Frontal cortex (tissue), 4 donors: Measurements from ENCODE around the gene KCNQ1. TPM values are rescaled to one million over a fixed set of nuclear protein-coding genes. Genes with fewer than 3 reads are reported as not detected.

ENCODE experiments used
- DNase-seq, 2 donors: peaks; one replicate each; pipeline ENCODE4 v3.0.0; 2012; ENCODE audit warnings: low spot score in 2 of 2
- FAIRE-seq: peaks from 2 replicates; lab custom pipeline; 2012; peaks lifted over from hg19 to GRCh38; lab: Jason Lieb, UNC
- total RNA-seq: library from RNA; depleted of rRNA; stranded (reverse); fragments of >200 nt; gene quantifications from one replicate; pipeline ENCODE4 v1.2.3, GENCODE V29; 2014
- donor health status: control.
- donor health status: control.
- donor health status: control.

The KCNQ1 gene
- total RNA-seq, 1 donor from 2014 or later: under 0.01 TPM

DNA sequence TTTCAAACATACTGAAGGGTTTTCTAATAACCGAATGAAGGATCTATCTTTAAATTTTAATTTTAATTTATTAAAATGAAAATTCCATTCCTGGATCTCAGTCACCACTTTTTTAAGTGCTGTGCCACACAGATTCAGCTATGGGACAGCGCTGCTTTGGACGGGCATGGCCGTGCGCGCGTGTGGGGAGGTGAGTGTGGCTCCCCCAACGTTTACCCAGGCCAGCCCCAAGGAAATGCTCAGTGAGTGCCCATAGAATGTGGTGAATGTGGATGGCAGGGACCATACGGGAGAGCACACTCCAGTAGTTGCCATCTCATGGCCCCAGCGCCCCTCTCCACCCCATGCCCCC is 343.0 kb downstream of the KCNQ1 start:
- FAIRE-seq: no peak
- DNase-seq: no peak

DNA sequence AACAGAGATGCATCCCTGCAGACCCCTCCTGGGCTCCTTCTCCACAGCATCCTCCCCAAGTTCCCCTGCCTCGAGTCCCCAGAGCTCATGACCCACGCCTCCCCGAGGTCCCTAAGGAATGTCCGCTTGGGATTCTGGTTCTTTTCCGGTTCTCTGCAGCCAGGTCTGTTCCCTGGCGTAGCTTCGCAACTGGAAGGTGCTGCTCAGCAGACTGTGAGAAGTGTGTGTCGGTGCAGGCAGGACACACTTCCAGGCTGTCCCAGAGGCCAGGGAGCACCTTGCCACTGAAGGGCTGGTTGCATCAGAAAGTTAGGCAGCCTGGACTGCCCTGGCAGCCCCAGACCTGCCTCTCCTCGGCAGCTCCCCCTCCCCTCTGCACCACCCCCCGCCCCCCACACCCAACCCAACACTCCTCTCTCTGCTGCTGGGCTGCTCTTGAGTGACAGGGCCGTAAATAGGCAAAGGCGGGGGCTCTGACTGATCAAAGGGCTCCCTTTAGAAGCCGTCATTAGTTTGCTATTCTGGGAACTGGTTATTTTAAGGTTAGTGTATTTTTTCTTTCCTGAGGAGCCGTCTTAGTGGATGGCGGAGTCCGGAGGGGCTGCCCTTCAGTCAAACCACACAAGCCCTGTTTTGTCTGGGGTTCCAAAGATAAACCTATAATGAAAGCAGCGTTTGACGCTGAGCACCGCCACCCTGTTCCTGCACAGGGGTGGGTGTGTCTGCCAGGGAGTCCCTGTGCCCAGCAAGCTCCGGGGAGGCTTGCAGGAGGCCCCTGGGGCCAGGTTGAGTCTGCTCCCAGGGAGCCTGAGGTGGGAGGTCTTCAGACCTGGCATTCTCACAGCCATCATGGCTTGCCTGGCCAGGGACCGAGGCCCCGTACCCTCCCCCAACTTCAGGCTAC is 343.6 kb downstream of the KCNQ1 start:
- FAIRE-seq (no peak), DNase-seq (no peak)

DNA sequence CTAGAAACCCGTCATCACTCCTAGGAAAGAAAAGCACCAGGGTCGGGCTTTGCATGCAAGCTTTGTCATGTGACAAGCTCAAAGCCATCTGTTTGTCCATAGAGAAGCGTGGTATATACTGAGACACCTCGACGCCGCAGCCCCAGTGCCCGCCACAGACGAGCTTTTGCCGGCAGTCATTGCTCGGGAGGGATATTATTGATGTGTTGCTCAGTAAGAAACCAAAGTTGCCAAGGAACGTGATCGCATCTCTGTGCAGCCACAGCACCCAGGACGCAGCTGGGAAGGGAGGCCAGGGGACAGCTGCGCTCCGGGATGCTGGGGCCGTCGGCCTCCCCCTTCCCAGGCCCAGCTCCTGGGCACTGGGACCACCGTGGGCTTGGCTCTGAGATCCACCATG is 344.5 kb downstream of the KCNQ1 start:
- FAIRE-seq (no peak), DNase-seq (no peak)

DNA sequence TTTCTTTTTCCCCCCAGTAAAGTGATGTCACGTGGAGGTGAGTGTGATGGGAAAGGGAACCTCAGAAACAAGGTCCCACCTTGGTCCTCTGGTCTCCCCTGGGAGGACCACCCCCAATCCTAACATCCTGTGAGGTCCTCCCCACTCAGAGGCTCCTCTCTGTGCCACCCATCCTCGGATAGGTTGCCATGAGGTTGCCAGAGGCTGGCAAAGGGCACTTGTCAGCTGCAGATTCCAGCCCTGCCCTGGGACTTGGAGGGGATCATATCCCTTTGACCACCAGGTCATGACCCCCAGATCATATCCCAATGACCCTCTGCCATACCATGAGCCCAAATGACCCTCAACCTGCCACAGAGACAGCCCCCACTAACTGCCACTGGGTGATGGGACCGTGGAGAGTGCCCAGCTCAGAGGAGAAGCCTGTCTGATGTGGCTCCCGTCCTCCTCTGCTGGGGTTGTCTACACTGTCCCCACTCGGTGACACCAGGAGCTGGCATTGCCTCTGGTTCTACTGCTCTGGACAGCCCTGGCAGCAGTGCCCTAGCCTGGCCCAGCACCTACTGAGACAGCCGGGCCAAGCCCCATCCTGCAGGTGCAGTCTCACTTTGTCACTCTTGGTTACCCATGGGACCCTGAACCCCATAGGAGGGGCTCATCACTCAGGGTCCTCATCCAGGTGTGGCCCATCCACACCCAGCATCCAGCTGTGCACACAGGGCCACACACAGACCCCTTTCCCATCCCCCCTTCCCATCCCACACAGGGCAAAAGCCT is 345.2 kb downstream of the KCNQ1 start:
- FAIRE-seq: no peak

DNA sequence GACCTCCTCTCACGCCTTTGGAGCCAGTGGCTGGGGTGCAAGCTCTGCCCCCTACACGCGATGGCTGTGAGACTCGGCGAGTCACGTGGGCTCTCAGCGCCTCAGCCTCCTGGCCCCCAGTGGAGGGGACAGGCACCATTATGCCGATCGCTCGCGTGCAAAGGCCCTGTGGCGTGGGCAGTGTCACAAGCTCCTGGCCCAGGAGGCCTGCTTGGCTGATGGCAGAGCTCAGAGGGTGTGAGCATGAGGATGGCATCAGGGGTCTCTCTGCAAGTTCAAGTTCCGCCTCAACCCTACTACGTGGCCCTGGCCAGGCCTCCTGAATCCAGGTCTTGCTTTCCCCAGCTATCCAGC is 345.7 kb downstream of the KCNQ1 start:
- FAIRE-seq (no peak), DNase-seq (no peak)

More for the DNA sequence above, 345.2 kb downstream of the KCNQ1 start:
- DNase-seq: no peak

DNA sequence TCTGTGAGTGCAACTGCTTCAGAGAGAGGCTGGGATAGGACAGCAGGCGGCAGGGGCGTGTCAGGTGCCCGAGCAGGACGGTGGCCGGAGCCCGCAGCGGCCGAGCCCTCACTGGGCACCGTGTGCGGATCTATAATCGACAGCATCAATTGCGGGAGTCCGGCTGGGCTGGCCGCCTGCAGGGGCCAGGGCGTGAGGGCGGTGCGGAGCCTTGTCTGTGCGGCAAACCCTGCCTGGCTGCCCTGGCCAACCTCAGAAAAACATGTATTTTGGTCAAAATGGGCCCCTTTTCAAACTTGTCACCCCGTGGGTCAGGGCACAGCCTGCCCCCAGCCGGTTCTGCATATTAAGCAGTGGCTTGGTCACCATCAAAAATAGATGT is 346.3 kb downstream of the KCNQ1 start:
- no peak for FAIRE-seq
- DNase-seq: no peak

DNA sequence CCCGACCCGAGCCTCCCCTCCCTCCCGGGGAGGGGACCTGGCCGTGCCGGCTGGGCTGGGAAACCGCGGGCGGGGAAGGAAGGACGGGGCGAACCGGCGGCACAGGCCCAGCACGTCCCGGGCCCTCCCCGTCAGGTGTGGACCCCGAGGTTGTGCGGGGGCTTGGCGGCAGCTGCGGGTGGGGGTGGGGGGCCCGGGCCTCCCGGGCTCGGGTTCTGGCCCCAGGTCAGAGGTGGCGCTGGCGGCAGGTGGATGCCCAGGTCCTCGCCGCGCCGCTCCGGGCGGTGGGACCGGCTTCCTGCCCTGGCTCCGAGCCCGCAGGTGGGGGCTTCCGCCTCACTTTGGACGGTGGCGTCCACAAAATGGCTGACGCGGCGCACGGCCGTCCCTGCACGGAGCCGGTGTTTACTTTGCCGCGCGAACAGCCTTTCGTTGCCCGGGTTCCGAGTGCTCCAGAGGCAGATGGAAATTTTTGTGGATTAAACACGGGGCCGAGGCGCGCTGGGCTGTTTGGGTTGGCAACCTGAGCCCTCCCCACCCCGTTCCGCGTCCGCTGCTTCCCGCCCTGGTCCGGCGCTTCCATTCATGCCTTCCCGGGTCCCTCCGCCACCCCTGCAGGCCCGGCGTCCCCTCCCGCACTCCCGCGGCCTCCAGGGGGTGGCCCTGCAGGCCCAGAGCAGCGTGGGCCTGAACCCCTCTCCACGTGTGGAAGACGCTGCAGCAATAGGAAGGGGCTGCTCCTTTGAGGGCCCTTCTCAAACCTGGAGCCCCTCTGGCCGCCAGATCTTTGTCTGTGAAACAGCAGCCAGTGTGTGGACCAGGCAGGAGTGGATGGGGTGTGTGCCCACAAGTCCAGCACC is 346.9 kb downstream of the KCNQ1 start:
- FAIRE-seq (no peak), DNase-seq (no peak)

DNA sequence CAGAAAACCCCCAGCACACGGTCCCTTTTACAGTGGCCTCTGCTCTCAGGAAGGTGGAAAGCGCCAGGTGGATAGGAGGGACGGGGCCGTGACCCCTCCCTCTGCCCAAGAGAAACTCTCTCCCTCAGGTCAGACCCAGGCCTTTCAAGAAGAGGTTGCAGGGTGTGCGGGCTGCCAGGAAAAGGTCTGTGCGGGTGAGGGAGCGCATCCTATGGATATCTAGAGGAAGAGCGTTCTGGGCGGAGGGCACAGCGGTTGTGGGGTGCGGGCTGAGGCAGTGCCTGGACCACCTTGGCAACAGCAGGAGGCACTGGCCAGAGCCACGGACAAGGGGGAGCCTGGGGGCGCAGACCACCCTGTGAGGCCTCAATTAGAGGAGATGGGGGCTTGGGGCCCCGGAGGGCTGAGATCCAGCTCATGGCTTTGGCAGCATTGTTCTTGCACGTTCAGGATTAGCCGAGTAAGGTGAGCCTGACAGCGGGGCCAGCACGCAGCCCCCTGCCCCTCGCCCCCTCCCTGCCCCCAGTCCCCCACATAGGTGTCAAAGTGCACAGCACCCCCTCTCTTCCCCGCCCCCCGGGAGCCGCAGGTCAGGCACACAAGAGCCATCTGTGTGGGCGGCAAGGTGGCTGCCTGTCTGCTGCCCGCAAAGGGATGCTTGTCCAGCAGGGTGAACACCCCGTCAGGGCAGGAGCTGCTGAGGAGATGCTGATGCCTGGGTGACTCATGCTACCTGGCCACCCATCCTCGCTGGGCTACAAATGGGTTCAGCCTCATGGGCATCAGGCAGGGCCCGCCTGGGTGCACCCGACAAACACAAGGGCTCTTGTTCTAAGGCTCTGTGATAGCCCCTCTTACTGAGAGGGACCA is 347.8 kb downstream of the KCNQ1 start:
- DNase-seq (no peak), FAIRE-seq (no peak)

DNA sequence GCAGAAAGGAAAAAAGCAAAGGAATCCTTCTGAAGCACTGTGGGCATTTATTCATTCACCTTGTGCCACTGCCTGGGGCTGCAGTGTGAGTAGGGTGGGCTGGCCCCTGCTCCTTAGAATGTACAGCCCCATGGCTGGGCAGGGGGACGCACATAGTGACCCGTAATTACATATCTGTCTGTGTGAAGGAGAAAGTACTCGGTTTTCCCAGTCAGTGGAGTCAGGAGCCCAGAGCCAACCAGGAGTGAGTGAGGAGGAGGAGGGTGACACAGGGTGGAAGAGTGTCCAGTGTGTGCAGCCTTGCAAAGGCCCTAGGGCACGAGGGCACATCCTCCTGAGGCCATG is 348.9 kb downstream of the KCNQ1 start:
- DNase-seq (no peak), FAIRE-seq (no peak)

DNA sequence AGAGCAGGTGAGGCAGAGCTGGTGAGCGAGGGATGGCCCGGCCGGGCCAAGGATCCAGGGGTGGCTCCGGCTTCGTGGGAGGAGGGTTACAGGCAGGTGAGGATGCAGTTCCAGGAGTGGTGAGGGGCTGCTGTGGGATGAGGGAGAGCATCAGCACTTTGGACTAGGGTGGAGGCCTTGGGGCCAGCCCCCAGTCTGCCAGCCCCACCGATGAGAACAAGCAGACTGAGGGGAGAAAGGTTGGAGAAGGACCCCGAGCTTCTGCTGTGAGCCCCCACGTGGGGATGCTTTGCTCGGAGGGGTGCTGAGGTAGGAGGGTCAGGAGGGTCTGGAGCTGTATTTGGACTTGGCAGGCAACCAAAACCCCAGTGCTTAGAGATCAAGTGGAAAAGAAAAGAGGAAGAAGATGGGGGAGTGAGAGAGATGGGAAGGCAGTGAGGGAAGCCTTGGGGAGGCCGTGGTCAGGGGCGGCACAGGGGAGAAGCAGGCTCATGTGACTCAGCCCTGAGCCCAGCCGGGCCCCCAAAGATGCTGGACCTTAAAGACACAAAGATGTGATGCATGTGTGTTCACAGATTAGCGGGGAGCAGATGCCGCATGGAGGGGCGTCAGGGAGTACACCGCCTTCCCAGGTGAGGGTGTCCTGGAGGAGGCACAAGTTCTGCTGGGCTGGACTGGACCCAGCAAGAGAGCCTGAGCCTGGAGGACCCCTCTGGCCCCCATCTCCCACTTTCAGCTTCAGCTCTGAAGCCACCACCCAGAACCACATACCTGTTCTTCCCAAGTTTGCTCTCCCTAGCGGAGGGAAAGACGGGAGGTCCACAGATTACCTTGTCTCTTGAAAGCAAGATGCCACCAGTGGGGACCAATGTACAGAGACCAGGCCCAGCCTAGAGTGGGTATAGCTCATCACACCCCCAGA is 349.5 kb downstream of the KCNQ1 start:
- FAIRE-seq (no peak), DNase-seq (no peak)

DNA sequence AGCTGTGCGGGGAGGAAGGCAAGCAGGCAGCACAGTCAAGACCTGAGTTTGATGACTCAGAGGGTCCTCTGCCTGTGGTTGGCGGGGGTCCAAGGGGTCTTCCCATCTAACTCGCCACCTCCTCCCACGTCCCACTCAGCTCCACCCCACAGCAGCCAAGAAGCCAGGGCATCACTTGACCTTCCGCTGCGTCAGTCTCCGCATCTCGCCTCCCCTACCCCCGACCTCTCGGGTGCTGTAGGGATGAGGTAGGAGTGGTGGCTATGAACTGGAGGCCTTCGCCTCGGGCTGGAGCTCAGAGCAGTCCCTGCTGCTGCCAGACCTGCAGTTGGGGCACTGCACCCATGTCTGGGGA is 350.1 kb downstream of the KCNQ1 start:
- FAIRE-seq (no peak), DNase-seq (no peak)

DNA sequence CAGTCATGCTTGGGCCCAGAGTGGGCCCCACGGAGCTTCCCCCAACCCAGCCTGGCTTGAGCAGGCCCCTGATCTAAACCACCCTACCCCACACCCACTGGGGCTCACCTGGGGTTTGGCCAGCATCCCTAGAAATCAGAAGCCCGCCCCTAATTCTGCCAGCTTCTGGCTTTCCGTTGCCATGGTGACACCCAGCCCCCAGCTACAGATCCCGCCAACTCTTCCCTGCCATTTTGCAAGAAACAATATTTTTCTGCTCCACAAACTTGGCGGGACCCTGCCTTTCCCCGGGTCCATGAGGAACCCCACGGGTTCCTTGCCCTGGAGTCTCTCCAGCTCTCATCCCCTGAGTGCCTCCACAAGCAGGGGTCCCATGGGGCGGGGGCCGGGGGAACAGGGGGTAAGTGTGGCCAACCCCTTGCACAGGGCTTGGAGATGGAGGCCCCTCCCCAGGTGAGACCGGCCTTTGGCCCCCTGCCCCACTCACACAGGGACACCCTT is 350.7 kb downstream of the KCNQ1 start:
- DNase-seq (no peak), FAIRE-seq (no peak)

DNA sequence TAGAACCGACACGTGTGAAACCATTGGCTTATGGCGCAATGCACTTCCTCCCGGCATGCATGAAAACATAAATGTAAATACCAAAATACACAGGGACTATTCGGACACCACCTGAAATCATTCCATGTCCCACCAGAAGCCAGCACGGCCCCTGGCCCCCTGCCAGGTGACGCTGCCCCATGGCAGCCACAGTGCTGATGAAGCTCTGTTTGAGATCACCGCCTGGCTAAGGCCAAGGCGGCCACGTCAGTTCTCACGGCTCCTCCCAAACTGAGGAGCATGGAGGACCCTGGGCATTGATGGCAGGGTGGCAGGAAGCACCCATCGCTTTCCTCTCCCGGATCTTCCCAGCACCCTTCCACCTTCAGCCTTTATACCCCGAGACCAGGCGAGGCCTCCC is 351.3 kb downstream of the KCNQ1 start:
- FAIRE-seq (no peak), DNase-seq (no peak)

DNA sequence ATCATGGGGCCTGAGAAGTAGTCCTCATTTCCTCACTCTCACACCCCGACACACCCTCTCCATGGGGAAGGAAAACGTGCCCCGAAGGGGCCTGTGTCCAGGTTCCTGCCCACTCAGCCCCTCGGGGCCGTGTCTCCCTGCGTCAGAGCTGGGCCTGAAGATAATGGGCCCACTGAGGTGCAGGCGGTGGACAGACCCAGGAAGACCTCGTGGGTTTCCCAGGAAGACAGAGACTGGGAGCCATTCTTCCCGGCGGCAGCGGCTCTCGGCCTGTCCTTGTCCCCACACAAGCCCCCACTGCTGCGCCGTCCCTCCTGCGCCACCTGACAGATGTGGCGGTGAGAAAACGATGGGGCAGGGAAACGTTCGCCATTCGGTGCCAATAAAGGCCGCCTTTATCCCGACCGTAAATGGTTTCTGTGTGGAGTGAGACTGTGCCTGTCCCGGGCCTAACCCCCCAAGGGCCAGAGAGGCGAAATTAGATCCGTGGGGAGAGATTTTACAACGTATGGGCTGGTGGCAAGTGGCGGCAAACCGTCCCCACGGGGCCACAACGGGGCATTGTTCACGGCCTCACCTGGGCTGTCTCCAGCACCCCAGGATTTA is 351.8 kb downstream of the KCNQ1 start:
- no peak for DNase-seq
- FAIRE-seq: no peak

DNA sequence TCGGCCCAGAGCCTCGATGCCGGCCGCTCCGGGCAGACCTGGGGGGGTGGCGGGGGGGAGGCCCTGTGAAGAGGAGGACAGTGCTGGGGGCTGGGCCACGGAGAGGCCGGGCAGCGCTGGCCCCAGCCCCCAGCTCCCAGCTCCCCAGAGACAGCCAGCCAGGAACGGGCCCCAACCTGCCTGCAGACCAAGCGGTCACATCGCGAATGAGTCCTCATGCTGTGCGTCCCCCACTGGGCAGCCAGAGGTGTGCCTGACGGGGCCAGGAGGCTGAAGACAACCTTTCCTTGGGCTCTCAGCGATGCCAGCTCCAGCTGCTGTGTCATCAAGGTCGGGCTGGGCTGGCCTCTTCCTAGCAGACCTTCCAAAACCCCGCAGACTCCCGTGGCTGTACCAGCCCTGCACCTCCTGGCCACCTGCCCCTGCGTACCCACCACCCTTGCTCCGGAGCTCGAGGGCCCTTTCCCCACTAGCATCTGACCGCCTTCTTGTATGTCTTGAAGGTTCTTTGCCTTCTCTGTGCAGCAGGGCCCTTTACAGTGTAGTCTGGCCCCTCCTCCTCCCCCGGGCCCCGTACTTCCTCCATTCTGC is 352.4 kb downstream of the KCNQ1 start:
- DNase-seq (no peak), FAIRE-seq (no peak)

DNA sequence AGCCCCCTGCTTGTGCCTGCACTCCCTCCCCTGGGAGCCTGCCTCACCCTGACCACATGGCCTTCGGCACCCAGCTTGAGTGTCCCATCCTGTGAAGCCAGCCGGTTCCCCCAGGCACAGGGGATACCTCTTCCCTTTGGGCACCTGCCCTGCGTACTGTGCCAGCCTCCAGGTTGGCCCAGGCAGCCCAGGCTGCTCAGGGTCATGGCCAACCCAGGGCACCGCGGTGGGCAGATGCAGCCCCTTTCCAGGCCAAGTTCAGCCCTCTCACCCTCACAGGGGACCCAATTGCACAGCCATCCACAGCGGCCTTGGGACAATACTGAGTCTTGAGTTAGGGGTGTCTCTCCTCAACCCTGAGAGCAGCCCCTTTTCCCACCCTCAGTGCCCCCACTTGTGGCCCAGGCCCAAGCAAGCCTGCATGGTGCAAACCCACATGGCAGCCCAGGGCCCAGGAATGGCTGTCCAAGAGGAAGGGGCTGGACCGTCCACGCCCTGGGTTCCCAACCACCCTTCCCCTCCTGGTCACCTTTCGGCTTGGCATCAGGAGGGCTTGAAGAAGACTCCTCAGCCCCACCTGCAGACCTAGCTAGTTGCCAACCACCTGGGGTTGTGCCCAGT is 353.0 kb downstream of the KCNQ1 start:
- DNase-seq (no peak), FAIRE-seq (no peak)
